HepG2 (cell line): ENCODE results near the gene SLC22A14. TPM values are rescaled to one million over a fixed set of nuclear protein-coding genes. Genes with fewer than 3 reads are reported as not detected.

Experiments
- ATAC-seq: fragments of 200-7000 bp; cut with Tn5 transposase; 3 replicates; pipeline ENCODE4 v1.9.1; 2020; ENCODE audit warnings: mild to moderate bottlenecking, moderate library complexity
- BruUV-seq: library from RNA; stranded (reverse); fragments of 400-500 nt; replicated peaks from 2 replicates; lab custom pipeline; 2021; lab: Mats Ljungman, UMichigan
- CTCF ChIA-PET: fragments of 300-600 bp; formaldehyde crosslinking; extraction: SDS; loops from one replicate; lab custom pipeline; 2021; ENCODE audit warnings: low total read pairs, inconsistent platforms, low intra/inter-chr PET ratio; lab: Yijun Ruan, JAX
- POLR2A ChIA-PET: fragments of 350-600 bp; sonication (Branson Sonifier 250); formaldehyde crosslinking; loops from one replicate; lab custom pipeline; 2020; ENCODE audit warnings: antibody characterized with exemption, inconsistent platforms; lab: Yijun Ruan, JAX
- DNase-seq: peaks from one replicate; pipeline ENCODE4 v3.0.0-alpha.2; 2015; ENCODE audit warnings: low spot score
- FAIRE-seq: peaks from 3 replicates; lab custom pipeline; 2011; peaks lifted over from hg19 to GRCh38; lab: Jason Lieb, UNC
- H2AFZ ChIP-seq: one replicate; pipeline ENCODE4 v1.6.1; 2011; ENCODE audit warnings: low read length, inconsistent platforms
- H3K27ac ChIP-seq: fragments of 300-600 bp; 3 replicates; pipeline ENCODE4 v1.8.0; 2011; ENCODE audit warnings: mixed run types, mild to moderate bottlenecking, mixed read lengths, low read length, inconsistent platforms; ENCODE audit not compliant: insufficient read depth; ENCODE audit errors: extremely low read length
- H3K27me3 ChIP-seq, 2 experiments: fragments of 200-600 bp in 1 of 2; 2 replicates in 1 of 2; 3 replicates in 1 of 2; pipeline versions ENCODE4 v1.6.0 to v1.8.0; 2011; ENCODE audit warnings: low read length in 2 of 2, mild to moderate bottlenecking in 2 of 2, moderate library complexity in 2 of 2, inconsistent platforms in 1 of 2; ENCODE audit not compliant: insufficient read depth in 2 of 2, control insufficient read depth in 1 of 2
- H3K36me3 ChIP-seq, 2 experiments: fragments of 200-600 bp in 1 of 2; replicated peaks in 1 of 2; 2 replicates in 1 of 2; 3 replicates in 1 of 2; pipeline versions ENCODE4 v1.5.1 to v1.8.0; 2011; ENCODE audit warnings: low read length in 2 of 2, inconsistent platforms in 1 of 2; ENCODE audit not compliant: insufficient read depth in 2 of 2, control insufficient read depth in 1 of 2
- H3K4me1 ChIP-seq: 2 replicates; pipeline ENCODE4 v1.5.1; 2012; ENCODE audit warnings: low read length, inconsistent platforms; ENCODE audit not compliant: insufficient read depth
- H3K4me2 ChIP-seq: 2 replicates; pipeline ENCODE4 v1.6.0; 2011; ENCODE audit warnings: low read depth, low read length, inconsistent platforms
- H3K4me3 ChIP-seq, 3 experiments: fragments of 200-600 bp in 1 of 3; sonication (generic), shearing (Covaris generic) in 1 of 3; replicated peaks in 1 of 3; 2 replicates each; pipeline ENCODE4 v1.5.1; 2011 to 2016; ENCODE audit warnings: low read length in 3 of 3, inconsistent platforms in 2 of 3, low read depth in 2 of 3, mild to moderate bottlenecking in 2 of 3, control low read depth in 1 of 3, mixed read lengths in 1 of 3; ENCODE audit not compliant: insufficient read depth in 1 of 3
- H3K79me2 ChIP-seq: one replicate; pipeline ENCODE4 v1.6.1; 2011; ENCODE audit warnings: low read length, inconsistent platforms; ENCODE audit not compliant: insufficient read depth
- H3K9ac ChIP-seq: 2 replicates; pipeline ENCODE4 v1.6.0; 2011; ENCODE audit warnings: mild to moderate bottlenecking, low read depth, low read length, inconsistent platforms; ENCODE audit not compliant: insufficient read depth
- H3K9me3 ChIP-seq: 2 replicates; pipeline ENCODE4 v1.5.1; 2012; ENCODE audit warnings: mild to moderate bottlenecking, low read length
- H4K20me1 ChIP-seq: 2 replicates; pipeline ENCODE4 v1.6.0; 2011; ENCODE audit warnings: inconsistent platforms, mild to moderate bottlenecking, low read length, moderate library complexity; ENCODE audit not compliant: insufficient read depth
- DMAP1 ChIP-seq: IDR thresholded peaks from 2 replicates; pipeline ENCODE4 v1.6.1; 2016
- JUN ChIP-seq: sonication (generic); formaldehyde crosslinking; IDR thresholded peaks from 2 replicates; pipeline ENCODE4 v1.4.0; 2020; ENCODE audit warnings: mild to moderate bottlenecking, missing genetic modification reagents
- JUNB ChIP-seq: sonication (generic); formaldehyde crosslinking; IDR thresholded peaks from 2 replicates; pipeline ENCODE4 v1.8.0; 2022; ENCODE audit warnings: missing genetic modification reagents, mild to moderate bottlenecking, borderline replicate concordance
- MED1 ChIP-seq: sonication (generic); formaldehyde crosslinking; IDR thresholded peaks from 2 replicates; pipeline ENCODE4 v1.4.0; 2020; ENCODE audit warnings: missing genetic modification reagents
- NR2F2 ChIP-seq: IDR thresholded peaks from 2 replicates; pipeline ENCODE4 v1.6.1; 2012; ENCODE audit warnings: low read depth, inconsistent platforms, borderline replicate concordance
- SNAI1 ChIP-seq: sonication (generic); formaldehyde crosslinking; IDR thresholded peaks from 2 replicates; pipeline ENCODE4 v1.5.0; 2020; ENCODE audit warnings: mild to moderate bottlenecking, missing genetic modification reagents, borderline replicate concordance
- ZMAT3 ChIP-seq: sonication (generic); formaldehyde crosslinking; conservative IDR thresholded peaks from 2 replicates; pipeline ENCODE4 v1.7.0; 2021; ENCODE audit warnings: missing genetic modification reagents
- ZNF260 ChIP-seq: sonication (generic); formaldehyde crosslinking; IDR thresholded peaks from 2 replicates; pipeline ENCODE4 v1.4.0; 2020; ENCODE audit warnings: missing genetic modification reagents, low read depth, mild to moderate bottlenecking, borderline replicate concordance
- ZNF326 ChIP-seq: sonication (generic); formaldehyde crosslinking; IDR thresholded peaks from 2 replicates; pipeline ENCODE4 v1.4.0; 2020; ENCODE audit warnings: missing genetic modification reagents, borderline replicate concordance
- WGBS: methylation state at CpG from one replicate; pipeline ENCODE4 v1.1.6; 2017; ENCODE audit warnings: low lambda C conversion rate; 5-methylcytosine and 5-hydroxymethylcytosine counted together
- in situ Hi-C: cut with HindIII; loops from 2 replicates; pipeline ENCODE4 v1.10.0; 2017; ENCODE audit warnings: low pct_unique_long_range_greater_than_20kb; ENCODE audit not compliant: extremely low pct_ligation_motif_present
- intact Hi-C: fragments of 100-400 bp; cut with micrococcal nuclease; formaldehyde crosslinking; loops from one replicate; pipeline ENCODE4 v1.10.0; 2022; ENCODE audit not compliant: unreplicated experiment
- polyA plus RNA-seq, 8 experiments: library from polyadenylated mRNA; depleted of rRNA in 3 of 8; stranded (reverse) in 7 of 8; unstranded in 1 of 8; fragments of >200 nt; fragmentation: Illumina TruSeq in 4 of 8; extraction: Trizol in 4 of 8; gene quantifications; 2 replicates each; pipeline versions ENCODE4 v1.2.1 to v1.2.3, GENCODE V29; 2011 to 2016; ENCODE audit warnings: low read depth in 4 of 8, missing spikeins in 1 of 8, mixed read lengths in 1 of 8; ENCODE audit not compliant: insufficient read depth in 1 of 8
- total RNA-seq, 5 experiments: library from RNA; depleted of rRNA; stranded (reverse); fragments of >200 nt; fragmentation: Illumina TruSeq; extraction: Trizol; gene quantifications; 2 replicates each; pipeline ENCODE4 v1.2.3, GENCODE V29; 2016; ENCODE audit warnings: low read depth in 1 of 5
- TF ChIP-seq, protein P1 (sequence below): IDR thresholded peaks from 2 replicates; pipeline ENCODE4 v1.6.1; 2016

Gene SLC22A14
- total and polyA plus RNA-seq, 2 of the 13 experiments (the other 11 are each of a cell fraction or from before 2014, with no cell fraction given), result 0.03 TPM; not detected in 1

DNA sequence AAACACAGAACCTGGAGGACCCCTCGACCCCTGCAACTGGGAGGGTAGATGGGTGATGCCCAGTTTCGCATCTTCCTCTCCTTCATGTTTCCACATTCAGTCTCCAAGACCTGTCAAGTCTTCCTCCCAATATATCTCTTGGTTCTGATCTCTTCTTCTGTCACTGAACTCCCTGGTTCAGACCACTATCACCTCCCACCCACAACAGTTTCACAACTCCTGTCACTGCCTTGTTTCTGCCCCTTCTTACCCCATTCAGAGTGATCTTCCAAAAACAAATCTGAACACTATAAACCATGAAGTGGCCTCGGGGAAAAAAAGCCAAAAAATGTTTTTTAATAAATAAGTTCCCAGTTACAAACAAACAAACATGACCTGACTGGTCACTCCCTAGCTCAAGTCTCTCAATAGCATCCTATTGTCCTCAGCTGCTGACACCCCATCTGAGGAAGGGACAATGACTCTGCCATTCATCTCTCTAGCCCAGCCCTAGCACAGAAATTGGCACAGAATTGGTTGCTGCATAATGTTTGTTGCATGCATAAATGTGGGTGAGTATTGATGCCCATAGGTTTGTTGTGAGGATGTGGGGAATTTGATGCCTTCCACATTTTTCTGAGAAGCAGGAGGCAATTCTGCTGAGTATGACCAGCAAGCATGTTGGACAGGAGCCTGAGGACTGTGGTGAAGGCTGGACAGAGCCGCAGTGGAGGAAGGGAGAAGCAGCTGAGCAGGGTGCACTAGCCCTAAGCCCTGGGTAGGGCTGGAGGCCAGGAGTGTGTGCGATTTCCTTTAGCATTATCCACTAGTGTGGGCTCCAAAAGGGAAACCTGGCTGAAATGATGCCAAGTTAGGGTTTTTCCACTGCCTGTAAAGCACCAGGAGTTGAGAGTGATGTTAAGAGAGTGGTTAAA is 52.3 kb downstream of the SLC22A14 start:
- TF ChIP-seq NR2F2 (no peak), ZMAT3 (no peak), JUNB (CRISPR knock-in tag) (no peak), ZNF260 (no peak), SNAI1 (CRISPR knock-in tag) (no peak), DMAP1 (CRISPR knock-in tag) (no peak), ZNF326 (CRISPR knock-in tag) (no peak), JUN (CRISPR knock-in tag) (no peak), MED1 (no peak)
- TF ChIP-seq, protein P1, sequence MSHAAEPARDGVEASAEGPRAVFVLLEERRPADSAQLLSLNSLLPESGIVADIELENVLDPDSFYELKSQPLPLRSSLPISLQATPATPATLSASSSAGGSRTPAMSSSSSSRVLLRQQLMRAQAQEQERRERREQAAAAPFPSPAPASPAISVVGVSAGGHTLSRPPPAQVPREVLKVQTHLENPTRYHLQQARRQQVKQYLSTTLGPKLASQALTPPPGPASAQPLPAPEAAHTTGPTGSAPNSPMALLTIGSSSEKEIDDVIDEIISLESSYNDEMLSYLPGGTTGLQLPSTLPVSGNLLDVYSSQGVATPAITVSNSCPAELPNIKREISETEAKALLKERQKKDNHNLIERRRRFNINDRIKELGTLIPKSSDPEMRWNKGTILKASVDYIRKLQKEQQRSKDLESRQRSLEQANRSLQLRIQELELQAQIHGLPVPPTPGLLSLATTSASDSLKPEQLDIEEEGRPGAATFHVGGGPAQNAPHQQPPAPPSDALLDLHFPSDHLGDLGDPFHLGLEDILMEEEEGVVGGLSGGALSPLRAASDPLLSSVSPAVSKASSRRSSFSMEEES (CRISPR knock-in tag), result no peak
- ATAC-seq (peak; percentile 67), DNase-seq (no peak), FAIRE-seq (no peak)
- no peaks in the 10 kb centered on the region for H3K79me2 ChIP-seq
- 16% methylated on average over 5 of the region's 5 CpGs for WGBS
- H3K9me3 ChIP-seq, result no peaks in the 10 kb centered on the region
- CTCF ChIA-PET, result no interaction called here
- no peak overlapping the region for H3K27ac ChIP-seq
- H4K20me1 ChIP-seq, result no peaks in the 10 kb centered on the region
- POLR2A ChIA-PET, result no interaction called here
- peaks cover 21% of the 10 kb centered on the region for H3K4me1 ChIP-seq
- peaks cover 0 to 11% of the 10 kb centered on the region in 2 experiments; a peak in 2 of 5 replicates for H3K27me3 ChIP-seq
- H3K9ac ChIP-seq, result no peak overlapping the region
- H3K4me2 ChIP-seq, result no peak overlapping the region
- no peak overlapping the region for H2AFZ ChIP-seq
- in situ Hi-C loops, result no loop called here
- H3K36me3 ChIP-seq, result no peaks in the 10 kb centered on the region
- intact Hi-C loops, result no loop called here
- H3K4me3 ChIP-seq, result no peak overlapping the region
- BruUV-seq, result no TSS peak
